ENCODE measurements around the gene PSMA8. TPM values are rescaled to one million over a fixed set of nuclear protein-coding genes. Genes with fewer than 3 reads are reported as not detected.

Gene PSMA8
- total RNA-seq, 1 experiment from 2014 or later = not detected

- TF ChIP-seq ARID4B (CRISPR knock-in tag; IDR thresholded peaks at IDR 0.05; ENCODE audit: borderline replicate concordance) (peak; percentile 30; the same call in 1 of the 2 replicates), FOXP4 (CRISPR knock-in tag; IDR thresholded peaks at IDR 0.05) (0 out of 2 replicates have a peak, but pooled peaks have one; percentile 68), GABPB1 (CRISPR knock-in tag; IDR thresholded peaks at IDR 0.05) (no peak), MYBL2 (CRISPR knock-in tag; IDR thresholded peaks at IDR 0.05) (peak; percentile 73; the same call in 1 of the 2 replicates), ZNF396 (CRISPR knock-in tag; IDR thresholded peaks at IDR 0.05; ENCODE audit: borderline replicate concordance) (no peak), AFF4 (CRISPR knock-in tag; IDR thresholded peaks at IDR 0.05; ENCODE audit: borderline replicate concordance) (no peak), JUN (CRISPR knock-in tag; IDR thresholded peaks at IDR 0.05) (0 out of 2 replicates have a peak, but pooled peaks have one; percentile 41), ATF3 (CRISPR knock-in tag; conservative IDR thresholded peaks at IDR 0.05) (no peak), NR2C2 (CRISPR knock-in tag; IDR thresholded peaks at IDR 0.05) (no peak), ZMAT4 (CRISPR knock-in tag; IDR thresholded peaks at IDR 0.05) (no peak), ZNF219 (CRISPR knock-in tag; IDR thresholded peaks at IDR 0.05; ENCODE audit: borderline replicate concordance) (peak; percentile 12; the same call in 1 of the 2 replicates), PREB (CRISPR knock-in tag; IDR thresholded peaks at IDR 0.05; ENCODE audit: borderline replicate concordance) (no peak), PRDM15 (CRISPR knock-in tag; IDR thresholded peaks at IDR 0.05) (no peak), ZSCAN18 (CRISPR knock-in tag; IDR thresholded peaks at IDR 0.05) (no peak), IRF2 (CRISPR knock-in tag; IDR thresholded peaks at IDR 0.05; ENCODE audit: borderline replicate concordance, low read depth) (no peak), ZNF121 (CRISPR knock-in tag; IDR thresholded peaks at IDR 0.05) (no peak), ATF2 (CRISPR knock-in tag; IDR thresholded peaks at IDR 0.05; ENCODE audit: borderline replicate concordance, low read depth) (no peak), PRRX2 (CRISPR knock-in tag; IDR thresholded peaks at IDR 0.05) (no peak)
Measured at GRCh38 chr18:26226229-26227050, 92.8 kb downstream of the PSMA8 start, which contains the start of gene TAF4B (continued).
